ENCODE data around the gene IL17D. TPM values are rescaled to one million over a fixed set of nuclear protein-coding genes. Genes with fewer than 3 reads are reported as not detected.

IL17D gene, protein sequence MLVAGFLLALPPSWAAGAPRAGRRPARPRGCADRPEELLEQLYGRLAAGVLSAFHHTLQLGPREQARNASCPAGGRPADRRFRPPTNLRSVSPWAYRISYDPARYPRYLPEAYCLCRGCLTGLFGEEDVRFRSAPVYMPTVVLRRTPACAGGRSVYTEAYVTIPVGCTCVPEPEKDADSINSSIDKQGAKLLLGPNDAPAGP
- total RNA-seq, result 1.3 and 3.1 TPM in 2 replicates

DNA sequence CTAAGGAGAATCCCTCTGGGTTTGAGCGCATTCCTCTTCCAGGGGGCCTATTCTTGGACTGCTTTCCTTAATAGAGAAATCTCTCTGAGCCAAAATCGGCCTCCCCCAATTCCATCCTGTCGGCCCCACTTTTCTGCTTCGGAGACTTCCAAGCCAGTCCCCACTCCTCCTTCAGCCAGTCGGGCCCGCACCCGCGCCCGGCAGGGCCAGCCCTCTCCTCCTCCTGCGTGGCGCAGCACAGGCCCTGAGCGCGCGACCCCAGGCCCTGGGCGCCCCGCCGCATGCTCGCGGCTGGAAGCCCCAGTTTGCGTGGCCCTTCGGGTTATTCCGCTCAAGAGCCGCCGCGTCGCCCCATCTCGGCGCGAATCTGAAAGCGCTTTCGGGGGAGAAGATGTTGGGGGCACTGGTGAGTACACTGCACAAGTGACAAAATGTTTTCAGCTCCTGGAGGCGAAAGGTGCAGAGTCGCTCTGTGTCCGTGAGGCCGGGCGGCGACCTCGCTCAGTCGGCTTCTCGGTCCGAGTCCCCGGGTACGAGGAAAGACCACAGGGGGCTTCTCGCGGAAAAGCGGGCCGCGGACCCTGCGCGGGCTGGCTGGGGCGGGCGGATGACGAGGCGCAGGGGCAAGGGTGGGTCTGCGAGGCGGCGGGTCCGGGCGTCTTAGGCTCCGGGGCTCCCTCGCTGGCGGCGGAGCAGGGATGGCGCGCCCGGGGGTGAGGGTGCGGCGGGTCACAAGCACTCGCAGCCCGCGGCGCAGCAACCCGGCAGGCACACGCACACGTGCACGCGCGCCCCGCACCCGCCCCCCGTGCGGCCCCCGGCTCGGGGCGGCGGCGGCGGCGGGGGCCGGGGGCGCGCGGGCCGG lies at the start of gene IL17D:
Gene IL17D, plus strand, starts transcription at position 785 of the 865 bp plus-strand sequence. CDS start 303 bp downstream, outside the sequence.

Other genes starting within 250 kb of the IL17D start
- gene CRYL1, start 177.8 kb upstream of the IL17D start, total RNA-seq, result 19.2 and 22.6 TPM in 2 replicates
- gene IFT88, start 136.5 kb upstream of the IL17D start, total RNA-seq, result 14.0 and 14.1 TPM in 2 replicates
- 7.3 and 10.0 TPM in 2 replicates for gene EEF1AKMT1, start 70.3 kb downstream of the IL17D start, total RNA-seq
- gene XPO4, start 199.0 kb downstream of the IL17D start, total RNA-seq, result 16.9 and 24.9 TPM in 2 replicates